HEK293 (cell line): ENCODE measurements around the gene CCDC28B.

ENCODE experiments used
- BCL11A ChIP-seq: fragments of 450-650 bp; formaldehyde crosslinking; IDR thresholded peaks from 2 replicates; pipeline ENCODE4 v1.5.1; 2016; ENCODE audit warnings: low read depth, missing biosample characterization, missing genetic modification characterization
- CTCF ChIP-seq: fragments of 450-650 bp; formaldehyde crosslinking; IDR thresholded peaks from 2 replicates; pipeline ENCODE4 v1.5.1; 2016; ENCODE audit warnings: missing biosample characterization, missing genetic modification characterization
- ZNF140 ChIP-seq: fragments of 450-650 bp; formaldehyde crosslinking; IDR thresholded peaks from 2 replicates; pipeline ENCODE4 v1.5.1; 2016; ENCODE audit warnings: missing biosample characterization, missing genetic modification characterization
- ZNF221 ChIP-seq: fragments of 450-650 bp; formaldehyde crosslinking; IDR thresholded peaks from 2 replicates; pipeline ENCODE4 v1.5.1; 2017; ENCODE audit warnings: missing biosample characterization, missing genetic modification characterization, borderline replicate concordance
- ZNF302 ChIP-seq: fragments of 450-650 bp; formaldehyde crosslinking; IDR thresholded peaks from 2 replicates; pipeline ENCODE4 v1.5.1; 2016; ENCODE audit warnings: missing biosample characterization, missing genetic modification characterization, low read depth
- ZNF416 ChIP-seq: fragments of 450-650 bp; formaldehyde crosslinking; IDR thresholded peaks from 2 replicates; pipeline ENCODE4 v1.5.1; 2016; ENCODE audit warnings: missing biosample characterization, missing genetic modification characterization
- ZNF560 ChIP-seq: fragments of 450-650 bp; formaldehyde crosslinking; IDR thresholded peaks from 2 replicates; pipeline ENCODE4 v1.5.1; 2017; ENCODE audit warnings: missing biosample characterization, missing genetic modification characterization, borderline replicate concordance
- ZNF664 ChIP-seq: fragments of 450-650 bp; formaldehyde crosslinking; IDR thresholded peaks from 2 replicates; pipeline ENCODE4 v1.5.1; 2016; ENCODE audit warnings: missing biosample characterization, missing genetic modification characterization
- ZNF785 ChIP-seq: fragments of 450-650 bp; formaldehyde crosslinking; IDR thresholded peaks from 2 replicates; pipeline ENCODE4 v1.5.1; 2016; ENCODE audit warnings: missing biosample characterization, missing genetic modification characterization

DNA sequence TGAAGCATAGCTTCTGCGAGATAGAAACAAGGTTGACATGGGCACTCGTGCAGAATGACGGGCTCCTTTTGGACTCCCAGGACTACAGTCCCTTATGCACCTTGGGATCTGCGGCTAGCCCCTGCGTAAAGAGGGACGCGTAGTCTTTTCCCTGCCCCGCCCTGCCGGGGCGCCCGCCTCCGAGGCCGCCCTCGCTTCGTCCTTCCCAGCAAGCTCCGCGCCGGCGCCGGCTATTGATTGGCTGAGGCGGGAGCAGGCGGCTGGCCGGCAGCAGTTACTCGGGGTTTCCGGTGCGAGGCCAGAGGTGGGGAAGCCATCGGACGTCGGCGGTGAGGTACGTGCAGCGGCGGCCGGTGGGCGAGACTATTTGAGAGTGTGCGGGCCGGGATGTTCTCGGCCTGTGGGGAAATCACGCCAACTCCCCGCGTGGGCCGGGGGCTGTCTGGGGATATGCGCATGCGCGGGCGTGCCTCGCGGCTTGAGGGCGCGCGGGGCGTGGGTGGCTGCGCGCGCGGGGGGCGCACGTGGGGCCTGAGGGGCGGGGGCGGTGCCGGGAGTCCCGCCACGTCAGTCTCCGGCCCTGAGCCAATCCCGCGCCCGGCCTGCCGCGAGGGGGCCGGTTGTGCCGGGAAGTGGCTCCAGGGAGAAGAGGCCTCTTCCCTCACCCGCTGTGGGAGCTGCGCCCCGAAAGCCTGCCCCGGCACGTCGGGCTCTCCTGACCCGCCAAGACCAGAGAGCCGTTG is 20.8 kb upstream of the CCDC28B start, which contains the start of gene TXLNA:
- TF ChIP-seq CTCF (peak; percentile 49; the same call in 1 of the 2 replicates), ZNF664 (no peak), ZNF416 (no peak), ZNF221 (tag by site-specific recombination) (no peak), ZNF785 (tag by site-specific recombination) (peak; percentile 99), ZNF302 (no peak), ZNF140 (tag by site-specific recombination) (no peak), ZNF560 (tag by site-specific recombination) (no peak), BCL11A (peak; percentile 82; the same call in 1 of the 2 replicates)
